ENCODE data around the gene ADCY9. TPM values are rescaled to one million over a fixed set of nuclear protein-coding genes. Genes with fewer than 3 reads are reported as not detected.

ADCY9 gene
- total RNA-seq, 1 donor from 2014 or later = 13.1 TPM

GRCh38 chr16:4096509-4096908 is 19.7 kb downstream of the ADCY9 start:
- Mint-ChIP-seq H3K27me3 (ENCODE audit: low read depth) (no peaks in the 10 kb centered on the region), H3K9me3 (no peaks in the 10 kb centered on the region), H3K27ac (no peak overlapping the region), H3K4me3 (no peak overlapping the region), H3K36me3 (no peaks in the 10 kb centered on the region), H3K4me1 (peaks cover 16% of the 10 kb centered on the region)
- no peak for TF ChIP-seq CTCF (IDR thresholded peaks at IDR 0.05; ENCODE audit: unreplicated experiment)
- DNase-seq (ENCODE audit: low spot score in 2 of 2, unreplicated experiment in 2 of 2) = no peak

GRCh38 chr16:4094127-4094773 is 22.0 kb downstream of the ADCY9 start:
- H3K36me3 Mint-ChIP-seq = no peaks in the 10 kb centered on the region
- no peak for DNase-seq (ENCODE audit: low spot score in 2 of 2, unreplicated experiment in 2 of 2)
- no peak for TF ChIP-seq CTCF (IDR thresholded peaks at IDR 0.05; ENCODE audit: unreplicated experiment)
- H3K9me3 Mint-ChIP-seq = no peaks in the 10 kb centered on the region
- H3K4me1 Mint-ChIP-seq = peaks cover 16% of the 10 kb centered on the region
- H3K27ac Mint-ChIP-seq = no peak overlapping the region
- H3K4me3 Mint-ChIP-seq = no peak overlapping the region
- no peaks in the 10 kb centered on the region for H3K27me3 Mint-ChIP-seq (ENCODE audit: low read depth)

GRCh38 chr16:4093495-4094126 is 22.6 kb downstream of the ADCY9 start:
- Mint-ChIP-seq H3K27me3 (ENCODE audit: low read depth) (no peaks in the 10 kb centered on the region), H3K4me3 (no peak overlapping the region), H3K27ac (no peak overlapping the region), H3K9me3 (no peaks in the 10 kb centered on the region), H3K4me1 (peaks cover 15% of the 10 kb centered on the region), H3K36me3 (no peaks in the 10 kb centered on the region)
- no peak for TF ChIP-seq CTCF (IDR thresholded peaks at IDR 0.05; ENCODE audit: unreplicated experiment)
- no peak for DNase-seq (ENCODE audit: low spot score in 2 of 2, unreplicated experiment in 2 of 2)

GRCh38 chr16:4092547-4093265 is 23.5 kb downstream of the ADCY9 start:
- no peaks in the 10 kb centered on the region for H3K36me3 Mint-ChIP-seq
- no peak overlapping the region for H3K27ac Mint-ChIP-seq
- no peak for TF ChIP-seq CTCF (IDR thresholded peaks at IDR 0.05; ENCODE audit: unreplicated experiment)
- peaks cover 10% of the 10 kb centered on the region for H3K4me1 Mint-ChIP-seq
- no peaks in the 10 kb centered on the region for H3K9me3 Mint-ChIP-seq
- no peak for DNase-seq (ENCODE audit: low spot score in 2 of 2, unreplicated experiment in 2 of 2)
- no peak overlapping the region for H3K4me3 Mint-ChIP-seq
- H3K27me3 Mint-ChIP-seq (ENCODE audit: low read depth) = no peaks in the 10 kb centered on the region

- Mint-ChIP-seq H3K9me3 (no peaks in the 10 kb centered on the region), H3K27me3 (ENCODE audit: low read depth) (no peaks in the 10 kb centered on the region), H3K4me3 (no peak overlapping the region), H3K36me3 (no peaks in the 10 kb centered on the region), H3K4me1 (peaks cover 5% of the 10 kb centered on the region), H3K27ac (no peak overlapping the region)
- peak in 1 of 2 experiments; percentile 26 for DNase-seq (ENCODE audit: low spot score in 2 of 2, unreplicated experiment in 2 of 2)
- no peak for TF ChIP-seq CTCF (IDR thresholded peaks at IDR 0.05; ENCODE audit: unreplicated experiment)
These were observed 24.8 kb downstream of the ADCY9 start for GRCh38 chr16:4091240-4092012.
